IPS DF 4.7 (cell line): ENCODE results near the gene MBLAC1.
"Not testable (repeated sequence)": the region's sequence is repeated elsewhere in the genome, so short reads cannot be mapped to it uniquely, and the experiment has no call there.

Experiments
- DNase-seq: peaks from one replicate; pipeline ENCODE4 v3.0.0-alpha.2; 2013; ENCODE audit warnings: low spot score; ENCODE audit errors: extremely low read depth

MBLAC1 gene

GRCh38 chr7:100122067-100122466 lies 4.7 kb upstream of the MBLAC1 start:
- DNase-seq = no peak

GRCh38 chr7:100122568-100122967 lies 4.2 kb upstream of the MBLAC1 start:
- no peak for DNase-seq

- no peak for DNase-seq
Observed at GRCh38 chr7:100124301-100125230, 2.2 kb upstream of the MBLAC1 start.

- DNase-seq = no peak
Observed at GRCh38 chr7:100126239-100126930, 382 bp upstream of the MBLAC1 start.

- no peak for DNase-seq
Observed at GRCh38 chr7:100127866-100128636, 1.3 kb downstream of the MBLAC1 start.

- DNase-seq = no peak
Observed at GRCh38 chr7:100128637-100128963, 1.8 kb downstream of the MBLAC1 start.

GRCh38 chr7:100130220-100130607 lies 3.4 kb downstream of the MBLAC1 start:
- DNase-seq = not testable (repeated sequence)

- DNase-seq = no peak
Observed at GRCh38 chr7:100130608-100131453, 4.1 kb downstream of the MBLAC1 start.

- no peak for DNase-seq
Observed at GRCh38 chr7:100132126-100132525, 5.4 kb downstream of the MBLAC1 start.

GRCh38 chr7:100132697-100133151 lies 6.0 kb downstream of the MBLAC1 start:
- no peak for DNase-seq

- DNase-seq = no peak
Observed at GRCh38 chr7:100137851-100138760, 11.3 kb downstream of the MBLAC1 start.

GRCh38 chr7:100141555-100141949 lies 14.8 kb downstream of the MBLAC1 start:
- DNase-seq = no peak

- no peak for DNase-seq
Observed at GRCh38 chr7:100142461-100142860, 15.7 kb downstream of the MBLAC1 start.

- not testable (repeated sequence) for DNase-seq
Observed at GRCh38 chr7:100146350-100146749, 19.6 kb downstream of the MBLAC1 start.

GRCh38 chr7:100147278-100147677 lies 20.5 kb downstream of the MBLAC1 start:
- DNase-seq = no peak

GRCh38 chr7:100148225-100148558 lies 21.4 kb downstream of the MBLAC1 start:
- no peak for DNase-seq

- peak; percentile 99 for DNase-seq
Observed at GRCh38 chr7:100148559-100149328, 22.0 kb downstream of the MBLAC1 start, which contains the start of gene LAMTOR4. Gene LAMTOR4 (plus strand): TSS chr7:100148918. CDS start chr7:100148973, 55 bp downstream.

- DNase-seq = no peak
Observed at GRCh38 chr7:100152404-100152803, 25.6 kb downstream of the MBLAC1 start.
